K562 (cell line): Measurements from ENCODE around the gene HYOU1. TPM values are rescaled to one million over a fixed set of nuclear protein-coding genes. Genes with fewer than 3 reads are reported as not detected.

Experiments used
- ATAC-seq: fragments of 200-7000 bp; cut with Tn5 transposase; 3 replicates; pipeline ENCODE4 v1.9.1; 2020; ENCODE audit warnings: moderate library complexity
- BruUV-seq: library from RNA; stranded (reverse); fragments of 400-500 nt; replicated peaks from 2 replicates; lab custom pipeline; 2021; lab: Mats Ljungman, UMichigan
- CTCF ChIA-PET: fragments of 300-600 bp; formaldehyde crosslinking; extraction: SDS; loops from one replicate; lab custom pipeline; 2021; ENCODE audit warnings: low intra/inter-chr PET ratio; lab: Yijun Ruan, JAX
- POLR2A ChIA-PET: fragments of 300-600, 350-650 bp; sonication (Branson Sonifier 250); formaldehyde crosslinking; extraction: SDS; loops from one replicate; lab custom pipeline; 2021; ENCODE audit warnings: antibody characterized with exemption, inconsistent platforms; lab: Yijun Ruan, JAX
- DNase-seq, 4 experiments: peaks; one replicate each; pipeline versions ENCODE4 v3.0.0 to v3.0.0-alpha.2; 2011 to 2018; ENCODE audit warnings: low spot score in 3 of 4, mixed read lengths in 3 of 4; ENCODE audit errors: extremely low read depth in 1 of 4
- FAIRE-seq: peaks from 2 replicates; lab custom pipeline; 2011; peaks lifted over from hg19 to GRCh38; lab: Jason Lieb, UNC
- H2AFZ ChIP-seq: 2 replicates; pipeline ENCODE4 v1.6.0; 2011; ENCODE audit warnings: low read depth, low read length, control low read depth, inconsistent platforms
- H3K27ac ChIP-seq: fragments of 200-600 bp; 3 replicates; pipeline ENCODE4 v1.8.0; 2011; ENCODE audit warnings: low read depth, mild to moderate bottlenecking, control low read depth, inconsistent platforms, low read length, moderate library complexity, mixed read lengths; ENCODE audit errors: extremely low read depth
- H3K27me3 ChIP-seq, 2 experiments: fragments of 300-600 bp in 1 of 2; 2 replicates in 1 of 2; 3 replicates in 1 of 2; pipeline versions ENCODE4 v1.6.0 to v1.8.0; 2011; ENCODE audit warnings: inconsistent platforms in 2 of 2, low read length in 2 of 2, mild to moderate bottlenecking in 1 of 2, mixed read lengths in 1 of 2, moderate library complexity in 1 of 2; ENCODE audit not compliant: control insufficient read depth in 2 of 2, insufficient read depth in 2 of 2
- H3K36me3 ChIP-seq: fragments of 300-600 bp; 3 replicates; pipeline ENCODE4 v1.8.0; 2011; ENCODE audit warnings: mild to moderate bottlenecking, low read length, inconsistent platforms; ENCODE audit not compliant: control insufficient read depth, insufficient read depth
- H3K4me1 ChIP-seq, 2 experiments: fragments of 200-600 bp in 1 of 2; replicated peaks in 1 of 2; 2 replicates in 1 of 2; 3 replicates in 1 of 2; pipeline versions ENCODE4 v1.5.1 to v1.8.0; 2011; ENCODE audit warnings: inconsistent platforms in 2 of 2, low read length in 2 of 2, mild to moderate bottlenecking in 1 of 2, mixed read lengths in 1 of 2, moderate library complexity in 1 of 2; ENCODE audit not compliant: control insufficient read depth in 2 of 2, insufficient read depth in 2 of 2
- H3K4me2 ChIP-seq: 2 replicates; pipeline ENCODE4 v1.6.1; 2011; ENCODE audit warnings: low read length, control low read depth, inconsistent platforms, mixed read lengths; ENCODE audit not compliant: insufficient read depth
- H3K4me3 ChIP-seq: fragments of 200-600 bp; sonication (generic), shearing (Covaris generic); 2 replicates; pipeline ENCODE4 v1.5.1; 2016; ENCODE audit warnings: control low read depth, inconsistent platforms
- H3K79me2 ChIP-seq: fragments of 200-600 bp; 3 replicates; pipeline ENCODE4 v1.8.0; 2011; ENCODE audit warnings: low read length, inconsistent platforms; ENCODE audit not compliant: control insufficient read depth, insufficient read depth
- H3K9ac ChIP-seq, 2 experiments: 2 replicates each; pipeline versions ENCODE4 v1.6.0 to v1.6.1; 2011; ENCODE audit warnings: low read depth in 2 of 2, low read length in 2 of 2, control low read depth in 1 of 2, inconsistent platforms in 1 of 2, mild to moderate bottlenecking in 1 of 2, mixed read lengths in 1 of 2; ENCODE audit not compliant: insufficient read depth in 1 of 2
- H3K9me1 ChIP-seq: one replicate; pipeline ENCODE4 v1.6.0; 2011; ENCODE audit warnings: inconsistent platforms, mild to moderate bottlenecking, low read length, moderate library complexity; ENCODE audit not compliant: control insufficient read depth, insufficient read depth
- H3K9me3 ChIP-seq: replicated peaks from 2 replicates; pipeline ENCODE4 v1.5.1; 2011; ENCODE audit warnings: low read depth, low read length, inconsistent platforms; ENCODE audit not compliant: control insufficient read depth, insufficient read depth
- H4K20me1 ChIP-seq: replicated peaks from 2 replicates; pipeline ENCODE4 v1.6.1; 2011; ENCODE audit warnings: low read length, inconsistent platforms, mixed read lengths; ENCODE audit not compliant: control insufficient read depth, insufficient read depth
- HOXB6 ChIP-seq: fragments of 250-450 bp; sonication (Bioruptor Pico); IDR thresholded peaks from 2 replicates; pipeline ENCODE4 v1.5.1; 2022; ENCODE audit warnings: mild to moderate bottlenecking, borderline replicate concordance
- NR2C1 ChIP-seq, 2 experiments: fragments of 450-650 bp; IDR thresholded peaks; 2 replicates each; pipeline ENCODE4 v1.6.1; 2017; ENCODE audit warnings: mild to moderate bottlenecking in 2 of 2, antibody characterized with exemption in 1 of 2, inconsistent platforms in 1 of 2, missing compliant biosample characterization in 1 of 2, missing genetic modification characterization in 1 of 2
- ZBTB34 ChIP-seq: fragments of 250-450 bp; sonication (Bioruptor Pico); IDR thresholded peaks from 2 replicates; pipeline ENCODE4 v1.8.0; 2021; ENCODE audit warnings: mild to moderate bottlenecking, moderate library complexity
- ZFP30 ChIP-seq: fragments of 250-450 bp; sonication (Bioruptor Pico); IDR thresholded peaks from 2 replicates; pipeline ENCODE4 v1.8.0; 2022; ENCODE audit warnings: moderate library complexity, mild to moderate bottlenecking, inconsistent platforms, borderline replicate concordance
- ZNF224 ChIP-seq: sonication (generic); formaldehyde crosslinking; IDR thresholded peaks from 2 replicates; pipeline ENCODE4 v1.8.0; 2022; ENCODE audit warnings: mild to moderate bottlenecking, missing genetic modification reagents
- ZNF318 ChIP-seq, 2 experiments: fragments of 450-650 bp; IDR thresholded peaks; 2 replicates each; pipeline ENCODE4 v1.6.1; 2016; ENCODE audit warnings: mild to moderate bottlenecking in 2 of 2, borderline replicate concordance in 1 of 2, low read depth in 1 of 2, moderate library complexity in 1 of 2
- ZNF395 ChIP-seq: fragments of 200-800 bp; sonication (Bioruptor generic); IDR thresholded peaks from 2 replicates; pipeline ENCODE4 v1.6.1; 2017; ENCODE audit warnings: missing genetic modification characterization, missing compliant biosample characterization
- WGBS: fragments of 100-300 bp; shearing (Covaris generic); methylation state at CpG from one replicate; pipeline ENCODE4 v1.1.6; 2016; ENCODE audit warnings: low coverage, mixed read lengths; ENCODE audit not compliant: insufficient coverage; ENCODE audit errors: missing lambda C conversion rate; 5-methylcytosine and 5-hydroxymethylcytosine counted together
- in situ Hi-C: fragments of 300-500 bp; cut with MboI; formaldehyde crosslinking; loops from 4 replicates; pipeline ENCODE4 v1.15.0; 2018; ENCODE audit warnings: inconsistent platforms, mixed read lengths
- intact Hi-C: fragments of 100-400 bp; cut with micrococcal nuclease; formaldehyde crosslinking; loops from 2 replicates; pipeline ENCODE4 v1.14.2; 2022
- polyA plus RNA-seq, 8 experiments: library from polyadenylated mRNA; depleted of rRNA in 4 of 8; stranded (reverse) in 5 of 8; unstranded in 3 of 8; fragments of >200 nt; fragmentation: Nextera tagmentation in 2 of 8; fragmentation: Illumina TruSeq in 1 of 8; extraction: Ambion mirVana in 2 of 8; extraction: Trizol in 1 of 8; gene quantifications; 2 replicates each; pipeline versions ENCODE4 v1.2.1 to v1.2.3, GENCODE V29; 2011 to 2014; ENCODE audit warnings: inconsistent platforms in 1 of 8, missing spikeins in 1 of 8
- total RNA-seq, 7 experiments: library from RNA; depleted of rRNA in 6 of 7; stranded (reverse); fragments of >200 nt in 6 of 7; fragmentation: Illumina TruSeq in 2 of 7; extraction: Trizol in 2 of 7; gene quantifications; 2 replicates each; pipeline versions ENCODE4 v1.2.1 to v1.2.3, GENCODE V29; 2011 to 2021; ENCODE audit warnings: low replicate concordance in 1 of 7
- TF ChIP-seq, protein P1 (sequence below): fragments of 450-650 bp; formaldehyde crosslinking; IDR thresholded peaks from 2 replicates; pipeline ENCODE4 v1.4.0; 2020; ENCODE audit warnings: mild to moderate bottlenecking, moderate library complexity

The HYOU1 gene
- total and polyA plus RNA-seq, 9 of the 15 experiments (the other 6 are each of a cell fraction or from before 2014, with no cell fraction given), result 19.5 to 197 (median 128) TPM

- peak; percentile 72 for FAIRE-seq
- intact Hi-C loops (no loop called here), in situ Hi-C loops (no loop called here)
- Histone ChIP-seq H3K9ac (no peak overlapping the region), H3K27me3 (no peaks in the 10 kb centered on the region), H4K20me1 (no peaks in the 10 kb centered on the region), H2AFZ (no peak overlapping the region), H3K4me3 (no peak overlapping the region), H3K79me2 (peaks cover 47% of the 10 kb centered on the region), H3K9me1 (no peaks in the 10 kb centered on the region), H3K36me3 (peaks cover 17% of the 10 kb centered on the region), H3K27ac (peak overlapping the region; percentile 32; the same call in 2 of the 3 replicates), H3K4me2 (peak overlapping the region; percentile 36; the same call in 1 of the 2 replicates), H3K4me1 (peaks cover 17 to 25% of the 10 kb centered on the region in 2 experiments), H3K9me3 (no peaks in the 10 kb centered on the region)
- peak; percentile 22; the same call in 1 of the 3 replicates for ATAC-seq
- CTCF ChIA-PET, result no interaction called here
- POLR2A ChIA-PET, result interaction anchor here (0.6 to 1.2 kb wide), 3 partner anchors 12 to 1167 kb away, joined by 3 to 5 read pairs (median 5); no protein-coding TSS in a partner anchor
- WGBS, result 6% methylated on average over 5 of the region's 5 CpGs
- peak in 3 of 4 experiments; percentile 14 to 87 (median 43) for DNase-seq
- BruUV-seq, result no TSS peak
- no peak for TF ChIP-seq ZFP30 (CRISPR knock-in tag)
- no peak for TF ChIP-seq ZNF395 (CRISPR knock-in tag)
- TF ChIP-seq, protein P1, sequence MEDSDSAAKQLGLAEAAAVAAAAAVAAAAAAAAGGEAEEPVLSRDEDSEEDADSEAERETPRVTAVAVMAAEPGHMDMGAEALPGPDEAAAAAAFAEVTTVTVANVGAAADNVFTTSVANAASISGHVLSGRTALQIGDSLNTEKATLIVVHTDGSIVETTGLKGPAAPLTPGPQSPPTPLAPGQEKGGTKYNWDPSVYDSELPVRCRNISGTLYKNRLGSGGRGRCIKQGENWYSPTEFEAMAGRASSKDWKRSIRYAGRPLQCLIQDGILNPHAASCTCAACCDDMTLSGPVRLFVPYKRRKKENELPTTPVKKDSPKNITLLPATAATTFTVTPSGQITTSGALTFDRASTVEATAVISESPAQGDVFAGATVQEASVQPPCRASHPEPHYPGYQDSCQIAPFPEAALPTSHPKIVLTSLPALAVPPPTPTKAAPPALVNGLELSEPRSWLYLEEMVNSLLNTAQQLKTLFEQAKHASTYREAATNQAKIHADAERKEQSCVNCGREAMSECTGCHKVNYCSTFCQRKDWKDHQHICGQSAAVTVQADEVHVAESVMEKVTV (CRISPR knock-in tag), result no peak
- no peak for TF ChIP-seq NR2C1 (IDR thresholded peaks at IDR 0.05)
- TF ChIP-seq NR2C1 (tag; IDR thresholded peaks at IDR 0.05), result no peak
- no peak for TF ChIP-seq ZNF224 (CRISPR knock-in tag)
- TF ChIP-seq HOXB6 (CRISPR knock-in tag), result no peak
- no peak for TF ChIP-seq ZNF318 (IDR thresholded peaks at IDR 0.05; ENCODE audit: borderline replicate concordance in 1 of 2, low read depth in 1 of 2)
- TF ChIP-seq ZBTB34, result no peak
Observed at GRCh38 chr11:119062779-119063178, 5.8 kb upstream of the HYOU1 start.
